Esophagus muscularis mucosa (tissue), 4 donors: ENCODE results near the gene TRIM52.
"Not testable (repeated sequence)": the region's sequence is repeated elsewhere in the genome, so short reads cannot be mapped to it uniquely, and the experiment has no call there.

Source experiments
- CTCF ChIP-seq, 3 experiments: fragments of 200-600 bp in 2 of 3; fragments of 450-650 bp in 1 of 3; sonication (generic) in 2 of 3; IDR thresholded peaks; one replicate each; pipeline ENCODE4 v1.5.1; 2017 to 2019; ENCODE audit warnings: antibody characterized with exemption in 3 of 3, mild to moderate bottlenecking in 2 of 3, moderate library complexity in 1 of 3
- EP300 ChIP-seq: sonication (generic); formaldehyde crosslinking; IDR thresholded peaks from one replicate; pipeline ENCODE4 v1.6.1; 2017; ENCODE audit warnings: antibody characterized with exemption
- POLR2A ChIP-seq: fragments of 450-650 bp; IDR thresholded peaks from one replicate; pipeline ENCODE4 v1.6.1; 2017; ENCODE audit warnings: antibody characterized with exemption, moderate library complexity, mild to moderate bottlenecking, low read depth
- POLR2AphosphoS5 ChIP-seq, 2 donors: sonication (generic); formaldehyde crosslinking; IDR thresholded peaks; one replicate each; pipeline ENCODE4 v1.6.1; 2017; ENCODE audit warnings: antibody characterized with exemption in 2 of 2

- not testable (repeated sequence) for TF ChIP-seq EP300; CTCF (IDR thresholded peaks at IDR 0.05); POLR2AphosphoS5 (IDR thresholded peaks at IDR 0.05); POLR2A
Measured at GRCh38 chr5:181282415-181282814, 21.5 kb upstream of the TRIM52 start.
